Karpas-422 (cell line): Measurements from ENCODE around the gene NDN. TPM values are rescaled to one million over a fixed set of nuclear protein-coding genes. Genes with fewer than 3 reads are reported as not detected.

Experiments
- DNase-seq: peaks from one replicate; pipeline ENCODE4 v3.0.0-alpha.2; 2015
- H2AFZ ChIP-seq: fragments of 200-600 bp; sonication (generic); 2 replicates; pipeline ENCODE4 v1.6.1; 2014; ENCODE audit warnings: antibody characterized with exemption, low read length, mixed read lengths
- H3K27ac ChIP-seq: fragments of 200-600 bp; sonication (generic); 2 replicates; pipeline ENCODE4 v1.5.1; 2014; ENCODE audit warnings: mild to moderate bottlenecking, low read length, moderate library complexity
- H3K27me3 ChIP-seq: fragments of 200-600 bp; sonication (generic); 2 replicates; pipeline ENCODE4 v1.6.1; 2014; ENCODE audit warnings: low read length, mixed read lengths
- H3K36me3 ChIP-seq: fragments of 200-600 bp; sonication (generic); 2 replicates; pipeline ENCODE4 v1.6.1; 2014; ENCODE audit warnings: low read length, mixed read lengths; ENCODE audit not compliant: insufficient read depth
- H3K4me1 ChIP-seq: fragments of 200-600 bp; sonication (generic); 2 replicates; pipeline ENCODE4 v1.6.1; 2014; ENCODE audit warnings: mild to moderate bottlenecking, low read length, mixed read lengths
- H3K4me2 ChIP-seq: fragments of 200-600 bp; sonication (generic); 2 replicates; pipeline ENCODE4 v1.6.1; 2014; ENCODE audit warnings: low read length, low read depth, mild to moderate bottlenecking; ENCODE audit not compliant: poor library complexity, severe bottlenecking
- H3K4me3 ChIP-seq: fragments of 200-600 bp; sonication (generic); 2 replicates; pipeline ENCODE4 v1.5.1; 2014; ENCODE audit warnings: mild to moderate bottlenecking, antibody characterized with exemption, low read length, mixed read lengths
- H3K79me2 ChIP-seq: fragments of 200-600 bp; sonication (generic); 2 replicates; pipeline ENCODE4 v1.6.1; 2014; ENCODE audit warnings: mild to moderate bottlenecking, low read length, mixed read lengths
- H3K9ac ChIP-seq: fragments of 200-600 bp; sonication (generic); 2 replicates; pipeline ENCODE4 v1.6.0; 2014; ENCODE audit warnings: low read length
- H3K9me2 ChIP-seq: fragments of 200-600 bp; sonication (generic), shearing (Covaris generic); replicated peaks from 2 replicates; pipeline ENCODE4 v1.6.0; 2014; ENCODE audit warnings: mild to moderate bottlenecking, low read length, moderate library complexity; ENCODE audit not compliant: insufficient read depth
- H3K9me3 ChIP-seq: fragments of 300-700, 200-600 bp; sonication (generic); 2 replicates; pipeline ENCODE4 v1.6.1; 2014; ENCODE audit warnings: low read length, mixed read lengths
- H4K20me1 ChIP-seq: fragments of 200-600 bp; sonication (generic); 2 replicates; pipeline ENCODE4 v1.6.1; 2014; ENCODE audit warnings: mild to moderate bottlenecking, antibody characterized with exemption, low read length, low read depth; ENCODE audit not compliant: insufficient read depth
- total RNA-seq: library from RNA; depleted of rRNA; stranded (reverse); fragments of >200 nt; shearing (Covaris generic); gene quantifications from 2 replicates; pipeline ENCODE4 v1.2.3, GENCODE V29; 2014; ENCODE audit warnings: low replicate concordance

NDN gene
- total RNA-seq, 1 experiment from 2014 or later = not detected

DNA sequence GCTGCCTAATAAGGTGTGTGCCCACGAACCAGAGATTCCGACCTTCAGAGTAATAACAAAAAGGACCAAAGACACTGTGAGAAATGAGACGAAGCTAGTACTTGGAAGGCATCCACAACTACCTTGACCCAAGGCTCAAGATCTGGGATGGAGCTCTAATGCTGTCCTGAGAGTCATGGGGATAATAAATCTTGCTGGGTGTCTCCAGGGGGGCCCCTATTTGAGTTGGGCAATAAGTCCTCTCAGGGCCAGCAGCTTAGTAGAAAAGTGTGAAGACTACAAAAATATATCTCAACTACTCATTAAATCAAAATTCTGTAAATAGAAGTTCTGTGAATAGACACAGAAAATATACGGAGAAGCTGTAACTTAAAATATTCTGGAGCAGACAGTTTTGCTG lies 2.9 kb upstream of the NDN start:
- Histone ChIP-seq H2AFZ (no peak overlapping the region), H3K27ac (no peak overlapping the region), H3K9me3 (peaks cover 18% of the 10 kb centered on the region), H3K4me2 (no peak overlapping the region), H3K27me3 (no peaks in the 10 kb centered on the region), H4K20me1 (no peaks in the 10 kb centered on the region), H3K4me1 (no peaks in the 10 kb centered on the region), H3K4me3 (no peak overlapping the region), H3K9ac (no peak overlapping the region), H3K9me2 (no peaks in the 10 kb centered on the region), H3K36me3 (no peaks in the 10 kb centered on the region), H3K79me2 (no peaks in the 10 kb centered on the region)
- no peak for DNase-seq

DNA sequence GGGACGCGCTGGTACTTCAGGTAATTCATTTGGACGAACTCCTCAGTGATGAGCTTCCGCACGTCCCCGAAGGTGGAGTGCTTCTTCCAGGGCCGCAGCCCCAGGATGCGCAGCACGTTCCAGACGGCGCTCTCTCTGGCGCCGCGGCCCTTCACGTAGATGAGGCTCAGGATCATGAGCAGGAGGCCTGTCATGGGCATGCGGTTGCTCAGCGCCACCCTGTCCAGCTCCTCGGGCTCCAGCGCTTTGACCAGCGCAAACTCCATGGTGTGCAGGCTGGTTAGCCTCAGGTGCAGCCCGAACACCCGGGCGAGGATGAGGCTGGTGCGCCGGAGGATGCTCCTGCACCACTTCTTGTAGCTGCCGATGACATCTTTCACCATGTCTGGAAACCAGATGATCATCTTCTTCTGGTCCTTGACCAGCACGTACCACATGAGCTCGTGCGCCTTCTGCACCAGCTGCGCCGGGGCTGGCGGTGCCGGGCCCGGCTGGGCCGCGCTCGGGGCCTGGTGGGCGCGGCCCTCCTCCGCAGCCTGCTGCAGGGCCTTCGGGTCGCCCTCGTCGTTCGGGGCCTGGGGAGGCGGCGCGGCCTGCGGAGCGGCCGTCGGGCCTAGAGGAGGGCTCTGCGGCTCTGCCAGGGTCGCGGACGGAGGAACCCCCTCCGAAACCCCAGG lies 501 bp downstream of the NDN start:
- H3K27ac ChIP-seq = no peak overlapping the region
- DNase-seq = no peak
- H2AFZ ChIP-seq = no peak overlapping the region
- H3K79me2 ChIP-seq = no peaks in the 10 kb centered on the region
- H3K9ac ChIP-seq = no peak overlapping the region
- no peaks in the 10 kb centered on the region for H3K4me1 ChIP-seq
- H4K20me1 ChIP-seq = no peaks in the 10 kb centered on the region
- no peak overlapping the region for H3K4me2 ChIP-seq
- H3K27me3 ChIP-seq = no peaks in the 10 kb centered on the region
- no peaks in the 10 kb centered on the region for H3K9me2 ChIP-seq
- no peaks in the 10 kb centered on the region for H3K36me3 ChIP-seq
- H3K9me3 ChIP-seq = peaks cover 5% of the 10 kb centered on the region; the same call in 1 of the 2 replicates
- no peak overlapping the region for H3K4me3 ChIP-seq

DNA sequence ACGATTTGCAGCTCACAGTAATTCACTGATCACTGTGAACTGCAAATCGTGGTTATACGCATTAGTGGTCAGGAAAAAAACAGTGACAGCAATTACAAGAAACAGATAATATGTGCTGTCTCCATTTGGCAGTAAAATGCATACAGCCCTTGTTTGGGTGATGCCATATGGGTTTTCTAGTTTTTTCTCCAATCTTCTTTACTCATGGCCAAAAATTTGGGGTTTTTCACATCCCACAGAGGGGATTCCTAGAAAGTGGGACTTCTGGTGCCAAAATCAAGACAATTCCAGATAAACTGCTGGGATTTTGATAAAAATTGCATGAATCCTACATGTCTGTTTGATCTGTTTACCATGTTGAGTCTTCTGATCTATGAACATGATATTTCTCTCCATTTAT lies 15.6 kb downstream of the NDN start:
- H3K79me2 ChIP-seq = no peaks in the 10 kb centered on the region
- H3K36me3 ChIP-seq = no peaks in the 10 kb centered on the region
- peaks cover 3% of the 10 kb centered on the region; the same call in 1 of the 2 replicates for H3K9me3 ChIP-seq
- H3K27me3 ChIP-seq = no peaks in the 10 kb centered on the region
- no peaks in the 10 kb centered on the region for H3K9me2 ChIP-seq
- no peak overlapping the region for H3K4me2 ChIP-seq
- no peak overlapping the region for H2AFZ ChIP-seq
- H4K20me1 ChIP-seq = no peaks in the 10 kb centered on the region
- H3K9ac ChIP-seq = no peak overlapping the region
- no peak for DNase-seq
- H3K4me1 ChIP-seq = no peaks in the 10 kb centered on the region
- no peak overlapping the region for H3K27ac ChIP-seq
- no peak overlapping the region for H3K4me3 ChIP-seq

DNA sequence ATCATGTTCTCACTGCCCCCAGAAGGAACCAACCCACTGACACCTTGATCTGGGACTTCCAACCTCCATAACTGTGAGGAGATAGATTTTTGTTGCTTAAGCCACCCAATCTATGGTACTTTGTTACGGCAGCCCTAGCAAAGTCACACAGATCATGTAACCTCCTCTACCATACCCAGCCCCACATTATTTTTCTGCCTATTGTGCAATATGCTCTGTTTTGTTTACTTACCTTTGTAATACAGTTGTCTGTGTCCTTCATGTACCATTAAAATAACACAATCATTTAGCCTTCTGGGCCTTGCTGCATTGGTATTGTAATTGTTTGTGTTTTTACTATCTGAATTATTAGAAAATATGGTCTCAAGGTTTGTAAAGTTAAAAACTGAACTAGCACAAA lies 16.1 kb downstream of the NDN start:
- H3K36me3 ChIP-seq = no peaks in the 10 kb centered on the region
- no peak for DNase-seq
- no peaks in the 10 kb centered on the region for H4K20me1 ChIP-seq
- no peak overlapping the region for H3K4me3 ChIP-seq
- H3K27ac ChIP-seq = no peak overlapping the region
- no peak overlapping the region for H3K4me2 ChIP-seq
- no peak overlapping the region for H2AFZ ChIP-seq
- no peaks in the 10 kb centered on the region for H3K4me1 ChIP-seq
- H3K9me2 ChIP-seq = no peaks in the 10 kb centered on the region
- H3K9me3 ChIP-seq = peaks cover 3% of the 10 kb centered on the region; the same call in 1 of the 2 replicates
- H3K27me3 ChIP-seq = no peaks in the 10 kb centered on the region
- no peaks in the 10 kb centered on the region for H3K79me2 ChIP-seq
- H3K9ac ChIP-seq = no peak overlapping the region

DNA sequence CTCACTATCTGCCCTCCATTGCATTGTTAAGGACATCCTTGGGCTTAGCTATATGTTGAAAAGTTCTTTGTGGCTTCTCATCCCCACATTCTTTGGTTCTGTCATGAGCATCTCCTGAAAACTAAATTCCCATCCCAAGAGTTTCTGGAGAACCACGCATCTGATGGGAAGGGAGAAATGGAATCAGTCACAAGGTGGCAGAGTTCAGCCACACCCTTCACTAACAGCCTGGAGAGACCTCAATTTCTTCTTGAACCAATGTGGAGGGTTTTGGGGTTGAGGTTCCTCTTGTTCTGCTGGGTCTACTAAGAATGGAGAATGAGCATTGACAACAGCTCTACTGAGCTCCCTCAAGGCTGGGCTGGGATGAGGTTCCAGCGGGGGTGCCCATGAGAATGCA lies 23.9 kb downstream of the NDN start:
- Histone ChIP-seq H3K4me2 (no peak overlapping the region), H3K4me3 (no peak overlapping the region), H4K20me1 (no peaks in the 10 kb centered on the region), H3K4me1 (no peaks in the 10 kb centered on the region), H3K36me3 (no peaks in the 10 kb centered on the region), H3K9me2 (no peaks in the 10 kb centered on the region), H2AFZ (no peak overlapping the region), H3K79me2 (no peaks in the 10 kb centered on the region), H3K9me3 (no peaks in the 10 kb centered on the region; the same call in 1 of the 2 replicates), H3K9ac (no peak overlapping the region), H3K27me3 (no peaks in the 10 kb centered on the region), H3K27ac (no peak overlapping the region)
- no peak for DNase-seq

DNA sequence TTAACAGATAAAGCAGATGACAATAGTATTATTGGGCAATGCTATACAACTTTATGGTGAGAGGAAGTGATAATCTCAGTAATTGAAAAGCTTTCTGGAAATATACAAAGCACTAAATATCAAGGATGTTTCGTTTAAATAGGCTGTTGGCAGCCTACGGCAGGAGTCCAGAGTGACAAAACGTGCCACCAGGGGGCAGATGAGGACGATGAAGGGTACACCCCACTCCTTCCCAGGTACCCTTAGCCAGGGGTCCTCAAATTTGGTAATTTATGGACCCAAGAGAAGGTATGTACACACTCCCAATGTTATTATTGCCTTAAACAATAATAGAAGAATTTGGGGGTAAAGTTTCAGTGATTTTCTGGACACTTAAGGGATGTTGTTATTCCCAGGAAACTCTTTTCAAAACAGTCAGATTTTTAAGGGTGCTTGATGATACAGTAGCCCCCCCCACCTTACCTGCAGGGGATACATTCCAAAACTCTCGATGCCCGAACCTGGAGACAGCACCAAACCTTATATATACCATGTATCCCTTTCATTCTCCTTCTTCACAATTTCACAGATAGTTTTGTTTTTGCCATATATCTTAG lies 38.1 kb downstream of the NDN start:
- Histone ChIP-seq H2AFZ (no peak overlapping the region), H3K9me2 (no peaks in the 10 kb centered on the region), H3K9me3 (peaks cover 2% of the 10 kb centered on the region; the same call in 1 of the 2 replicates), H4K20me1 (no peaks in the 10 kb centered on the region), H3K36me3 (no peaks in the 10 kb centered on the region), H3K4me2 (no peak overlapping the region), H3K79me2 (no peaks in the 10 kb centered on the region), H3K9ac (no peak overlapping the region), H3K4me1 (no peaks in the 10 kb centered on the region), H3K27me3 (no peaks in the 10 kb centered on the region), H3K4me3 (no peak overlapping the region), H3K27ac (no peak overlapping the region)
- DNase-seq = peak; percentile 82

DNA sequence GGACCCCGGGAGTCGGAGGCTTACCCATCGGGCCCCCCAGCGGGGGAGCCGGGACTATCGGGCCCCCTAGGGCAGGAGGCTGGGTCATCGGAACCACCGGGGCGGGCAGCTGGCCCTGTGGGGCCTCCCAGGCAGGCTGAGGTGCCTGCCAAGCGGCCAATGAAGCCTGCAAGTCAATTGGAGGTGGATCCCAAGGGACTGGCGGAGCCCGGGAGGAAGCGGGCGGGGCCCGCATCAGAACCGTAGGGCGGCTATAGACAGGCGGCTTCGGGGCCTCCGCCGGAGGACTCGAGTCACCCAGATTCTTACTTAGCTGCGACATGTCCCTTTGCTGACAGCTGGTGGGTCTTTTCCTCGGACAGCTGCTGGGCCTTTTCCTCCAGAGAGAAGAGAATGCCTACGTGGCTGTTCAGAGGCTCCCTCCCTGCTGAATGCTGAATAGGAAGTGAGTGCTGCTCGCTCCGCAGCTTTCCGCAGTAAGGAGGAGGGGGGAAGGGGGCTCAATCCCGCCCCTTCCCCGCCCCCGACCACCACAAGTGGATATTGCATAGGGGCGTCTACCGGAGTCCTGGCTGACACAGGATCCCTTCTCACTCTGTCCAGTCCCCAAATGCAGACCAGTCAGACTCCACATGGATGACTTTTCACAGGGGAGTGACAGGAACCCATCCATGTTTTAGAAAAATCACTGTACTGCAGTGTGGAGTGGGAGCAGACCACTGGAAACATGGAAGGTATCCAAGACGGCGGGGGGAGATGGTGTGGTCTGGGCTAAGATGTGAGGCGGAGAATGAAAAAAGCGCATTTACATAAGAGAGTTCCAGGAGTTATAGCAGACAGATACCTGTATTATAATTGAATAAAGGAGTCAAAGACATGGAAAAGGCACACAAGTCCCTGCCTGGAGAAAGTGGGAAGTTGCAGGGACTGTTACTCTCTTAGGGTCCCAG lies 39.4 kb downstream of the NDN start, which contains the start of gene MAGEL2:
TSS of gene MAGEL2 (minus strand) at position 447 of the 950 bp plus-strand sequence. CDS start at position 322, 125 bp downstream.
- no peak within 1 kb of the TSS for H2AFZ ChIP-seq
- H3K9me2 ChIP-seq = no peaks in the 10 kb centered on the region
- no peak within 1 kb of the TSS for H3K27ac ChIP-seq
- no peaks in the 10 kb centered on the region for H3K36me3 ChIP-seq
- H3K4me3 ChIP-seq = no peak within 1 kb of the TSS
- H3K27me3 ChIP-seq = no peaks in the 10 kb centered on the region
- no peaks in the 10 kb centered on the region for H4K20me1 ChIP-seq
- no peak within 1 kb of the TSS for H3K9ac ChIP-seq
- H3K9me3 ChIP-seq = peaks cover 2% of the 10 kb centered on the region; the same call in 1 of the 2 replicates
- H3K4me1 ChIP-seq = no peaks in the 10 kb centered on the region
- no peak for DNase-seq
- no peak within 1 kb of the TSS for H3K4me2 ChIP-seq
- no peaks in the 10 kb centered on the region for H3K79me2 ChIP-seq

DNA sequence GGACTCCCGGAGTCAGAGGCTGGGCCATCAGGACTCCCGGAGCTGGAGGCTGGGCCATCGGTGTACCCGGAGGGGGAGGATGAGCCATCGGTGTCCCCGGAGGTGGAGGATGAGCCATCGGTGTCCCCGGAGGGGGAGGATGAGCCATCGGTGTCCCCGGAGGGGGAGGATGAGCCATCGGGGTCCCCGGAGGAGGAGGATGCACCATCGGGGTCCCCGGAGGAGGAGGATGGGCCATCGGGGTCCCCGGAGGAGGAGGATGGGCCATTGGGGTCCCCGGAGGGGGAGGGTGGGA lies 40.2 kb downstream of the NDN start:
- peaks cover 2% of the 10 kb centered on the region; the same call in 1 of the 2 replicates for H3K9me3 ChIP-seq
- no peak overlapping the region for H3K27ac ChIP-seq
- no peaks in the 10 kb centered on the region for H3K9me2 ChIP-seq
- H3K79me2 ChIP-seq = no peaks in the 10 kb centered on the region
- no peaks in the 10 kb centered on the region for H3K27me3 ChIP-seq
- H3K9ac ChIP-seq = no peak overlapping the region
- H4K20me1 ChIP-seq = no peaks in the 10 kb centered on the region
- H2AFZ ChIP-seq = no peak overlapping the region
- no peaks in the 10 kb centered on the region for H3K36me3 ChIP-seq
- no peak overlapping the region for H3K4me2 ChIP-seq
- no peak overlapping the region for H3K4me3 ChIP-seq
- no peaks in the 10 kb centered on the region for H3K4me1 ChIP-seq
- DNase-seq = no peak
